Esophagus squamous epithelium (tissue), 5 donors: ENCODE measurements around the gene ARL4C. TPM values are rescaled to one million over a fixed set of nuclear protein-coding genes. Genes with fewer than 3 reads are reported as not detected.

ENCODE experiments used
- DNase-seq: peaks from one replicate; lab custom pipeline; 2025; lab: John Stamatoyannopoulos, UW
- H3K27ac ChIP-seq, 4 donors: fragments of 200-600 bp; sonication (generic); one replicate each; pipeline ENCODE4 v1.5.1; 2016 to 2019; ENCODE audit warnings: mild to moderate bottlenecking in 1 of 4
- H3K27me3 ChIP-seq, 4 donors: fragments of 200-600 bp; sonication (generic); 1 replicate in 3 of 4; 2 replicates in 1 of 4; pipeline versions ENCODE4 v1.5.1 to v1.6.0; 2017 to 2021; ENCODE audit warnings: antibody characterized with exemption in 1 of 4
- H3K36me3 ChIP-seq, 3 donors: fragments of 200-600 bp; sonication (generic); one replicate each; pipeline ENCODE4 v1.5.1; 2016 to 2019
- H3K4me1 ChIP-seq, 3 donors: fragments of 200-600 bp; sonication (generic); one replicate each; pipeline ENCODE4 v1.5.1; 2017 to 2019
- H3K4me3 ChIP-seq, 4 donors: fragments of 200-600 bp; sonication (generic); 1 replicate in 3 of 4; 2 replicates in 1 of 4; pipeline ENCODE4 v1.5.1; 2016 to 2019; ENCODE audit warnings: mild to moderate bottlenecking in 2 of 4, moderate library complexity in 1 of 4
- H3K9me3 ChIP-seq, 3 donors: fragments of 200-600 bp; sonication (generic); one replicate each; pipeline ENCODE4 v1.5.1; 2016 to 2019
- POLR2A ChIP-seq, 4 donors: fragments of 450-650 bp; IDR thresholded peaks; one replicate each; pipeline ENCODE4 v1.6.1; 2017; ENCODE audit warnings: antibody characterized with exemption in 4 of 4, mild to moderate bottlenecking in 4 of 4, moderate library complexity in 3 of 4
- WGBS, 2 donors: methylation state at CpG; one replicate each; pipeline ENCODE4 v1.1.5; 2018; 5-methylcytosine and 5-hydroxymethylcytosine counted together
- intact Hi-C: fragments of 100-400 bp; cut with DNase I; formaldehyde crosslinking; loops from one replicate; pipeline ENCODE4 v1.15.0; 2022
- total RNA-seq, 4 donors: library from RNA; depleted of rRNA; stranded (reverse); fragments of >200 nt; gene quantifications; one replicate each; pipeline ENCODE4 v1.1.0, GENCODE V29; 2016
- TF ChIP-seq, protein P1 (sequence below), 6 experiments: fragments of 450-650 bp in 4 of 6; fragments of 200-600 bp in 2 of 6; sonication (generic) in 2 of 6; IDR thresholded peaks; one replicate each; pipeline ENCODE4 v1.5.1; 2016 to 2019; ENCODE audit warnings: antibody characterized with exemption in 6 of 6, mild to moderate bottlenecking in 4 of 6, moderate library complexity in 4 of 6
- donor health status: DM: yes; HTN: yes; CAD: no.

ARL4C gene
- total RNA-seq, 4 donors from 2014 or later = 11.2 to 27.1 (median 20.0) TPM

DNA sequence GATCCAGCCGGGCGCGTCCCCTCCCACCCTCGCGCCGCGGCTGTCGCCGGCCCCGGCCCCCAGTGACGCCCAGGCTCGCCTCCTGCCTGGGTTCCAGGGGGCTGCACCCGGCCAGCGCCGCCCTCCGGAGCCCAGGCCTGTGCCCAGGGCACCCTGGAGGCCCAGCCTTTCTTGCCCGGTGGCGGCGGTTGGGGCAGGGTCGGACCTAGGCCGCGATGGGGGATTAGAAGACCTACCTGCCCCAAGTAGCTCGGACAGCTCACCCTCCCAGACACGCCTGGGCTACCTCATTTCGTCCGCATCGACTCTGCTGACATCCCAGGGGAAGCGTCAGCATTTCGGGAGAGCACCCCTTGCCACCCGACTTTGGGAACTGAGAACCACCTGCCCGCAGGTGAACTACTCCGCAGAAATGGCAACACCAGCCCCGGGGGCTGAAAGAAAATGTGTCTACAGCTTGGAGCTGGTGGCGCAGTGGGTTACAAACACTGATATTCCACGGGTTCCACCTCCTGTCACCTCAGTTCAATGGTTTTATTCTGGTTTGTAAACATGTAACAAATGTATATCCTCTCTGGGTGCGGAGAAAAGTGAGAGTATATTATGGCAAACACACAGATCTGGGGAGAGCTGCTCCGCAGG lies 834 bp upstream of the ARL4C start:
- Histone ChIP-seq H3K4me1 (peaks cover 6 to 44% (median 11%) of the 10 kb centered on the region in 3 donors), H3K9me3 (no peaks in the 10 kb centered on the region), H3K36me3 (no peaks in the 10 kb centered on the region), H3K27ac (peak overlapping the region; percentile 86 to 97 (median 92)), H3K4me3 (peak overlapping the region; percentile 41 to 84 (median 69)), H3K27me3 (no peaks in the 10 kb centered on the region)
- WGBS, 2 donors = 93 to 98% methylated on average over 5 of the region's 37 CpGs
- TF ChIP-seq, protein P1, sequence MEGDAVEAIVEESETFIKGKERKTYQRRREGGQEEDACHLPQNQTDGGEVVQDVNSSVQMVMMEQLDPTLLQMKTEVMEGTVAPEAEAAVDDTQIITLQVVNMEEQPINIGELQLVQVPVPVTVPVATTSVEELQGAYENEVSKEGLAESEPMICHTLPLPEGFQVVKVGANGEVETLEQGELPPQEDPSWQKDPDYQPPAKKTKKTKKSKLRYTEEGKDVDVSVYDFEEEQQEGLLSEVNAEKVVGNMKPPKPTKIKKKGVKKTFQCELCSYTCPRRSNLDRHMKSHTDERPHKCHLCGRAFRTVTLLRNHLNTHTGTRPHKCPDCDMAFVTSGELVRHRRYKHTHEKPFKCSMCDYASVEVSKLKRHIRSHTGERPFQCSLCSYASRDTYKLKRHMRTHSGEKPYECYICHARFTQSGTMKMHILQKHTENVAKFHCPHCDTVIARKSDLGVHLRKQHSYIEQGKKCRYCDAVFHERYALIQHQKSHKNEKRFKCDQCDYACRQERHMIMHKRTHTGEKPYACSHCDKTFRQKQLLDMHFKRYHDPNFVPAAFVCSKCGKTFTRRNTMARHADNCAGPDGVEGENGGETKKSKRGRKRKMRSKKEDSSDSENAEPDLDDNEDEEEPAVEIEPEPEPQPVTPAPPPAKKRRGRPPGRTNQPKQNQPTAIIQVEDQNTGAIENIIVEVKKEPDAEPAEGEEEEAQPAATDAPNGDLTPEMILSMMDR (IDR thresholded peaks at IDR 0.05) = no peak
- TF ChIP-seq POLR2A (IDR thresholded peaks at IDR 0.05) = no peak
- intact Hi-C loops = loop anchor here (5.0 kb wide), 1 partner anchor 205 kb away; no protein-coding TSS in a partner anchor
- DNase-seq = no peak

DNA sequence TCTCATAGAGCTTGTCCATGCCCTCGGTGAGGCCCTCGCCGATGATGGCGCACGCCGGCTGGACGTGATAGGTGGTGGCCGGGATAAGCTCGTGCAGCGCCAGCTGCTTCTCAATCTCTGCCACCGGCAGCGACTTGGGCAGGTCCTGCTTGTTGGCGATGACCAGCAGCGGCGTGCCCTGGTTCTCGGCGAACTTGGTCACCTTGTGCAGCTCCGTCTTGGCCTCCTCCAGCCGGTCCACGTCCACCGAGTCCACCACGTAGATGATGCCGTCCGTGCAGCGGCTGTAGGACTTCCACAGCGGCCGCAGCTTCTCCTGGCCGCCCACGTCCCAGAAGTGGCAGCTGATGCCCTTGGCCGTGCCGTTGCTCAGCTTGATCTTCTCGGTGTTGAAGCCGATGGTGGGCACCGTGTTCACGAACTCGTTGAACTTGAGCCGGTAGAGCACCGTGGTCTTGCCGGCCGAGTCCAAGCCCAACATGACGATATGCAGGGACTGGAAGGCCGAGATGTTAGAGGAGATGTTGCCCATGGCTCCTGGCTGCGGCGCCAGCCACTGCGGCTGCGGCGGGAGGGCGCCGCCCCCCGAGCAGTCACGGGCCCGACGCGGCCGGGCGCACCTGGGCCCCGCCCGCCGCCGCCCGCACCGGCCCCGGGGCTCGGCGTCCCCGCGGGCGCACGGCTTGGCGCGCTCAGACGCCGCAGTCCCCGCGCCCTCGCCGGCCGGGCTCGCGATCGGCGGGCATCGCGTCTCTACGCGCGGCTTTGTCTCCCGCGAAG lies 636 bp downstream of the ARL4C start:
- TF ChIP-seq, protein P1 (IDR thresholded peaks at IDR 0.05) = no peak
- TF ChIP-seq POLR2A (IDR thresholded peaks at IDR 0.05) = no peak
- H3K27me3 ChIP-seq = no peaks in the 10 kb centered on the region
- 0 to 2% methylated on average over 9 to 16 of the region's 89 CpGs for WGBS, 2 donors
- H3K4me3 ChIP-seq = peak overlapping the region; percentile 41 to 84 (median 69)
- intact Hi-C loops = loop anchor here (5.0 kb wide), 1 partner anchor 204 kb away; no protein-coding TSS in a partner anchor
- H3K36me3 ChIP-seq = no peaks in the 10 kb centered on the region
- peaks cover 6 to 55% (median 11%) of the 10 kb centered on the region in 3 donors for H3K4me1 ChIP-seq
- H3K27ac ChIP-seq = peak overlapping the region; percentile 90 to 97 (median 93)
- DNase-seq = no peak
- H3K9me3 ChIP-seq = no peaks in the 10 kb centered on the region

DNA sequence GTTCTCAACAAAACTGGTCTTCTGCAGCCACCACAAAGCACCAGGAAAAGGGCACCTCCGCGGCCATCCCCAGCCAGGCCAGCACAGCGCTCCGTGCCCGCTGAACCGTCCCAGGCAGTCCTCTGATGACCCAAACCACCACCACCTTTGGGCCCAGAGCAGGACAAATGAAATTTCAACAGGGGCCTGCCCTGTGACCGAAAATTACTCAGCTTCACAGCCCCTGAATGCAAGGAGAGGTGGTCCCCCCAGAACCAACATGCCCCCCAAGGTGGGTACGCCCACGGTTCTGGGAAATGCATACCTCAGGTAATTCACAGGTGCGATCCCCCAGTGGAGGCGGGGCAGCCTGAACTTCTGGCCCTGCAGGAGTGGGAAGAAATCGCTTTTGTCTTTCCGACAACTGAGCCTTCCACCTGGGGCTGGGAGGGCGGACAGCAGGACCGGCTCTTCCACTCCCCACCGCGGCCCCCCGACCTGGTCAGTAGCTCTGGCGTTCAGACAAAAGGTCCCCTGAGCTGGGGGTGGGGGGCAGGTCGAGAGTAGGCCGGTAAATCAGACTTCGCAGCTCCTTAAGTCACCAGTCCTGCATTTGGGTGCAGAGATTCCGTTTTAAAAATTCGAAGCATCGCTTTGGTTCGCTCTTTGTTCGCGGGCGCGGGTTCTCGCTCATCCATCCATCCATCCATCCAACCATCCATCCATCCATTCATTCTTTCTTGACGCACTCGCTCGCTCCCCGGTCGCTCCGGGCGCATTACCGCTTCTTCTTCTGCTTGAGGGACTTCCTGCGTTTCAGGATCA lies 1.4 kb downstream of the ARL4C start:
- Histone ChIP-seq H3K27me3 (no peaks in the 10 kb centered on the region), H3K27ac (peak overlapping the region; percentile 90 to 97 (median 93)), H3K9me3 (no peaks in the 10 kb centered on the region), H3K4me3 (peak overlapping the region; percentile 41 to 84 (median 69)), H3K36me3 (no peaks in the 10 kb centered on the region), H3K4me1 (peaks cover 6 to 63% (median 11%) of the 10 kb centered on the region in 3 donors)
- no peak for TF ChIP-seq POLR2A (IDR thresholded peaks at IDR 0.05)
- 3 to 4% methylated on average over 22 to 23 of the region's 40 CpGs for WGBS, 2 donors
- intact Hi-C loops = loop anchor here (5.0 kb wide), 1 partner anchor 203 kb away; no protein-coding TSS in a partner anchor
- no peak for DNase-seq

DNA sequence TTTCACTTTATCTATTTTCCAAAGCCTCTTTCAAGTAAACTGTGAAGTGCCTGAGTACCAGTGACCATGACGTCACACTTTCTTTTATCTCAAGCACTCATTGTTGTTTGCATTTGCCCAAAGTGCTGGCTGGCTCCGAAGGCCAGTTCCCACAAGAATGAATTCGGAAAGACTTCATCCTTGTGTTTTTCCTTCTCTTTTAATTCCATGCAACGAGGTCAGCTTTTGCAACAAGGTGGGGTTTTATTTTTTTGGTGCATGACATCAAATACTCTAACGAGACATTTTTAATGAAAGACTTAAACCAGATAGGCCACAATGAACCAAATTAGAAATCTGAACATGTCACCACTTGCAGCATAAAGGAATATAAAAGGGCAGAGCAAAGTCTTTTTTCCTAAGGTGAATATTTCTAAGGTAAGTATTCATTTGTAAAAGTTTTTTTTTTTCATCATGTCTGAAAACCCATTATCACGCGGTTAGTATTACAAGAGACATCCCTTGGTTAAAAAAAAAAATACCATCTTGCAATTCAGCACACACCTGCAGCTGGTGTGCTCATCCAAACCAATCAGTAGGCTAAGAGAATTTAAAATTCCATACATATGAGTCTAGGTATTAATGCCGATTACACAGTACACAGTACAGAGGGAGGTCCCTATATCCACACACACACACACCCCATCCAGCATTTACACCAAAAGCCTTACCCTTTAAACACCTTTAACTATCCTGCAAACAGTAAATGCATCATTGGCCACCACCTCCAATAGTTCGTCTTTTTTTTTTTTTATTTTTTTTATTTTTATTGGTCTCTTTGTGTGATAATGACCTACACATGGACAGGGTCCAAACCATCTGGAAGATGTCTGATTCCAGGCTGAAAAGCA lies 2.3 kb downstream of the ARL4C start:
- H3K27ac ChIP-seq = peak overlapping the region; percentile 90 to 97 (median 93)
- WGBS, 2 donors = 16 to 17% methylated on average over 9 of the region's 9 CpGs
- DNase-seq = no peak
- intact Hi-C loops = loop anchor here (5.0 kb wide), 1 partner anchor 202 kb away; no protein-coding TSS in a partner anchor
- H3K27me3 ChIP-seq = no peaks in the 10 kb centered on the region
- TF ChIP-seq, protein P1 (IDR thresholded peaks at IDR 0.05) = no peak
- no peak for TF ChIP-seq POLR2A (IDR thresholded peaks at IDR 0.05)
- H3K36me3 ChIP-seq = peaks cover 0 to 4% (median 0%) of the 10 kb centered on the region in 3 donors
- no peaks in the 10 kb centered on the region for H3K9me3 ChIP-seq
- H3K4me3 ChIP-seq = peak overlapping the region; percentile 41 to 84 (median 69)
- H3K4me1 ChIP-seq = peaks cover 6 to 72% (median 11%) of the 10 kb centered on the region in 3 donors
